Endothelial cell of umbilical vein (primary cell): ENCODE results near the gene GALNT4. TPM values are rescaled to one million over a fixed set of nuclear protein-coding genes. Genes with fewer than 3 reads are reported as not detected.

ENCODE experiments used
- BruUV-seq: library from RNA; stranded (reverse); fragments of 400-500 nt; replicated peaks from 2 replicates; lab custom pipeline; 2021; lab: Mats Ljungman, UMichigan
- CTCF ChIA-PET: fragments of 300-600, 350-600 bp; sonication (Branson Sonifier 250); formaldehyde crosslinking; loops from one replicate; lab custom pipeline; 2021; ENCODE audit warnings: antibody characterized with exemption, inconsistent platforms; lab: Charles Lee
- POLR2A ChIA-PET: fragments of 300-600, 350-600 bp; sonication (Branson Sonifier 250); formaldehyde crosslinking; loops from one replicate; lab custom pipeline; 2021; ENCODE audit warnings: antibody characterized with exemption, inconsistent platforms; lab: Charles Lee
- DNase-seq: peaks from one replicate; pipeline ENCODE4 v3.0.0-alpha.2; 2011; ENCODE audit warnings: low read depth, low spot score
- FAIRE-seq: peaks from 2 replicates; lab custom pipeline; 2011; peaks lifted over from hg19 to GRCh38; lab: Jason Lieb, UNC
- H2AFZ ChIP-seq: 2 replicates; pipeline ENCODE4 v1.6.0; 2012; ENCODE audit warnings: low read depth, low read length, control low read depth, inconsistent platforms
- H3K27ac ChIP-seq: 2 replicates; pipeline ENCODE4 v1.5.1; 2011; ENCODE audit warnings: low read depth, mild to moderate bottlenecking, control low read depth, low read length, moderate library complexity; ENCODE audit not compliant: insufficient read depth
- H3K27me3 ChIP-seq, 2 experiments: 2 replicates each; pipeline versions ENCODE4 v1.6.0 to v1.6.1; 2011; ENCODE audit warnings: low read length in 2 of 2, mixed read lengths in 1 of 2; ENCODE audit not compliant: control insufficient read depth in 2 of 2, insufficient read depth in 2 of 2
- H3K36me3 ChIP-seq, 2 experiments: 2 replicates in 1 of 2; 3 replicates in 1 of 2; pipeline ENCODE4 v1.5.1; 2011; ENCODE audit warnings: low read length in 2 of 2, mild to moderate bottlenecking in 1 of 2, moderate library complexity in 1 of 2; ENCODE audit not compliant: control insufficient read depth in 2 of 2, insufficient read depth in 2 of 2; ENCODE audit errors: extremely low read depth in 1 of 2
- H3K4me1 ChIP-seq: 3 replicates; pipeline ENCODE4 v1.5.1; 2011; ENCODE audit warnings: mild to moderate bottlenecking, low read length; ENCODE audit not compliant: control insufficient read depth, insufficient read depth; ENCODE audit errors: extremely low read depth
- H3K4me2 ChIP-seq: 2 replicates; pipeline ENCODE4 v1.6.1; 2011; ENCODE audit warnings: low read length, control low read depth, mixed read lengths; ENCODE audit not compliant: insufficient read depth
- H3K4me3 ChIP-seq, 3 experiments: fragments of 200-600 bp in 1 of 3; sonication (generic), shearing (Covaris generic) in 1 of 3; replicated peaks in 1 of 3; 2 replicates each; pipeline ENCODE4 v1.5.1; 2011 to 2016; ENCODE audit warnings: control low read depth in 3 of 3, low read length in 3 of 3, mild to moderate bottlenecking in 2 of 3, inconsistent platforms in 1 of 3, low read depth in 1 of 3, moderate library complexity in 1 of 3; ENCODE audit not compliant: insufficient read depth in 1 of 3
- H3K79me2 ChIP-seq: 2 replicates; pipeline ENCODE4 v1.6.0; 2012; ENCODE audit warnings: low read length, inconsistent platforms; ENCODE audit not compliant: control insufficient read depth, insufficient read depth
- H3K9ac ChIP-seq: replicated peaks from 2 replicates; pipeline ENCODE3; 2011; ENCODE audit warnings: low read length, control low read depth; ENCODE audit not compliant: insufficient read depth; ENCODE audit errors: extremely low read depth
- H3K9me1 ChIP-seq: replicated peaks from 3 replicates; pipeline ENCODE4 v1.6.0; 2011; ENCODE audit warnings: mild to moderate bottlenecking, low read length; ENCODE audit not compliant: control insufficient read depth, insufficient read depth; ENCODE audit errors: extremely low read depth
- H3K9me3 ChIP-seq: replicated peaks from 2 replicates; pipeline ENCODE4 v1.5.1; 2012; ENCODE audit warnings: low read length, inconsistent platforms; ENCODE audit not compliant: control insufficient read depth, insufficient read depth
- H4K20me1 ChIP-seq: replicated peaks from 2 replicates; pipeline ENCODE3; 2011; ENCODE audit warnings: mild to moderate bottlenecking, low read length; ENCODE audit not compliant: control insufficient read depth, insufficient read depth; ENCODE audit errors: extremely low read depth
- EZH2 ChIP-seq: IDR thresholded peaks from 2 replicates; pipeline ENCODE4 v1.6.1; 2012; ENCODE audit warnings: borderline replicate concordance, low read depth, mild to moderate bottlenecking, moderate library complexity, low read length, inconsistent platforms; ENCODE audit not compliant: severe bottlenecking
- FOS ChIP-seq: IDR thresholded peaks from 2 replicates; pipeline ENCODE4 v1.6.1; 2011; ENCODE audit warnings: mild to moderate bottlenecking, low read length, moderate library complexity, borderline replicate concordance; ENCODE audit not compliant: insufficient read depth
- GATA2 ChIP-seq: IDR thresholded peaks from 2 replicates; pipeline ENCODE4 v1.7.0; 2011; ENCODE audit warnings: low read depth, mild to moderate bottlenecking, moderate library complexity, mixed read lengths, low read length; ENCODE audit not compliant: insufficient read length, insufficient read depth
- JUN ChIP-seq: IDR thresholded peaks from 2 replicates; pipeline ENCODE4 v1.6.1; 2011; ENCODE audit warnings: borderline replicate concordance, low read depth; ENCODE audit not compliant: insufficient read length, insufficient read depth
- MYC ChIP-seq: IDR thresholded peaks from one replicate; pipeline ENCODE4 v1.6.1; 2011; ENCODE audit warnings: mild to moderate bottlenecking, low read depth, low read length
- POLR2A ChIP-seq: IDR thresholded peaks from 2 replicates; pipeline ENCODE4 v1.6.1; 2012; ENCODE audit warnings: low read depth, mild to moderate bottlenecking, control low read depth, low read length
- POLR2AphosphoS5 ChIP-seq: IDR thresholded peaks from 2 replicates; pipeline ENCODE4 v1.6.1; 2012; ENCODE audit warnings: low read depth, mild to moderate bottlenecking, control low read depth, low read length, moderate library complexity; ENCODE audit not compliant: insufficient read depth
- dilution Hi-C: fragments of 300-500 bp; cut with MboI; formaldehyde crosslinking; loops from one replicate; pipeline ENCODE4 v1.15.0; 2019; ENCODE audit warnings: low sequenced_read_pairs; ENCODE audit not compliant: extremely low pct_ligation_motif_present
- intact Hi-C: fragments of 100-400 bp; cut with micrococcal nuclease; formaldehyde crosslinking; loops from one replicate; pipeline ENCODE4 v1.10.0; 2022
- polyA plus RNA-seq, 4 experiments: library from polyadenylated mRNA; depleted of rRNA in 3 of 4; stranded (reverse) in 3 of 4; unstranded in 1 of 4; fragments of >200 nt; gene quantifications; 2 replicates each; pipeline versions ENCODE4 v1.2.1 to v1.2.3, GENCODE V29; 2011 to 2012; ENCODE audit warnings: missing spikeins in 1 of 4
- total RNA-seq: library from RNA; stranded (reverse); gene quantifications from 2 replicates; pipeline ENCODE4 v1.2.3, GENCODE V29; 2021
- TF ChIP-seq, protein P1 (sequence below), 2 donors: IDR thresholded peaks; 1 replicate in 1 of 2; 2 replicates in 1 of 2; pipeline ENCODE4 v1.5.1; 2011; ENCODE audit warnings: low read length in 2 of 2, mild to moderate bottlenecking in 2 of 2, moderate library complexity in 2 of 2, control low read depth in 1 of 2, inconsistent platforms in 1 of 2, low read depth in 1 of 2; ENCODE audit not compliant: insufficient read depth in 1 of 2; ENCODE audit errors: extremely low read depth in 1 of 2
- TF ChIP-seq, protein P2 (sequence below): IDR thresholded peaks from 2 replicates; pipeline ENCODE4 v1.6.1; 2011; ENCODE audit not compliant: insufficient read depth, insufficient read length

Gene GALNT4
- total and polyA plus RNA-seq, 2 donors (not counting 3 experiments of a cell fraction or from before 2014, with no cell fraction given) = 2.0 to 9.8 TPM

DNA sequence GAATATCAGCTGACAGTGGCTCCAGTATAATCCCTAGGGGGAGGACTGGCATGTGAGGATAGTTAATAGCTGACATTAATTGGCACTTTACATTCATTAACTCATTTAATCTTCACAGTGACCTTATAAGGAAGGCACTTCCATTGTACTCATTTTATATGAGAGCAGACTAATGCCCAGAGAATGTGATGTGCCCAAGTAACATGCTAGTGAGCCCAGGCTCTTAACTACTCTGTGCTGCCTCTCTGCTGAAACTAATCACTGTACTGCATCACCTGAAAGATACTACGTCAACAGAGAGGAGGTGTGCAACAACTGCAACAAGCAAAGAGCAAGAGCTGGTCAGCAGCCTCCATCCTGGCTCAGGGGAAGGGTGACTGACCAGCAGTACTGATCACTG is 40.1 kb downstream of the GALNT4 start:
- ChIA-PET POLR2A (no interaction called here), CTCF (interaction anchor here (0.5 to 1.0 kb wide), 3 partner anchors 11 to 48 kb away, joined by 3 to 4 read pairs (median 4); no protein-coding TSS in a partner anchor)
- DNase-seq = no peak
- H4K20me1 ChIP-seq = no peaks in the 10 kb centered on the region
- no peak overlapping the region for H3K4me2 ChIP-seq
- peaks cover 0 to under 1% of the 10 kb centered on the region in 2 experiments for H3K36me3 ChIP-seq
- no peaks in the 10 kb centered on the region for H3K9me1 ChIP-seq
- no peak overlapping the region for H3K9ac ChIP-seq
- H3K27me3 ChIP-seq = no peaks in the 10 kb centered on the region
- BruUV-seq = no TSS peak
- no peak overlapping the region for H3K4me3 ChIP-seq
- no peaks in the 10 kb centered on the region for H3K4me1 ChIP-seq
- no peak overlapping the region for H3K27ac ChIP-seq
- H2AFZ ChIP-seq = no peak overlapping the region
- FAIRE-seq = no peak
- dilution Hi-C loops (no loop called here), intact Hi-C loops (no loop called here)
- no peaks in the 10 kb centered on the region for H3K9me3 ChIP-seq
- TF ChIP-seq, protein P1, sequence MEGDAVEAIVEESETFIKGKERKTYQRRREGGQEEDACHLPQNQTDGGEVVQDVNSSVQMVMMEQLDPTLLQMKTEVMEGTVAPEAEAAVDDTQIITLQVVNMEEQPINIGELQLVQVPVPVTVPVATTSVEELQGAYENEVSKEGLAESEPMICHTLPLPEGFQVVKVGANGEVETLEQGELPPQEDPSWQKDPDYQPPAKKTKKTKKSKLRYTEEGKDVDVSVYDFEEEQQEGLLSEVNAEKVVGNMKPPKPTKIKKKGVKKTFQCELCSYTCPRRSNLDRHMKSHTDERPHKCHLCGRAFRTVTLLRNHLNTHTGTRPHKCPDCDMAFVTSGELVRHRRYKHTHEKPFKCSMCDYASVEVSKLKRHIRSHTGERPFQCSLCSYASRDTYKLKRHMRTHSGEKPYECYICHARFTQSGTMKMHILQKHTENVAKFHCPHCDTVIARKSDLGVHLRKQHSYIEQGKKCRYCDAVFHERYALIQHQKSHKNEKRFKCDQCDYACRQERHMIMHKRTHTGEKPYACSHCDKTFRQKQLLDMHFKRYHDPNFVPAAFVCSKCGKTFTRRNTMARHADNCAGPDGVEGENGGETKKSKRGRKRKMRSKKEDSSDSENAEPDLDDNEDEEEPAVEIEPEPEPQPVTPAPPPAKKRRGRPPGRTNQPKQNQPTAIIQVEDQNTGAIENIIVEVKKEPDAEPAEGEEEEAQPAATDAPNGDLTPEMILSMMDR (IDR thresholded peaks at IDR 0.05; ENCODE audit: extremely low read depth in 1 of 2, insufficient read depth in 1 of 2, low read depth in 1 of 2, low read length in 2 of 2) = no peak
- TF ChIP-seq FOS (no peak), MYC (no peak), GATA2 (no peak), POLR2AphosphoS5 (no peak), POLR2A (no peak), JUN (no peak), EZH2 (no peak)
- TF ChIP-seq, protein P2, sequence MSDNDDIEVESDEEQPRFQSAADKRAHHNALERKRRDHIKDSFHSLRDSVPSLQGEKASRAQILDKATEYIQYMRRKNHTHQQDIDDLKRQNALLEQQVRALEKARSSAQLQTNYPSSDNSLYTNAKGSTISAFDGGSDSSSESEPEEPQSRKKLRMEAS = no peak
- H3K79me2 ChIP-seq = no peaks in the 10 kb centered on the region
